Body of pancreas (tissue), 4 donors: Measurements from ENCODE around the gene SMARCA2.

ENCODE experiments used
- CTCF ChIP-seq, 7 experiments: fragments of 450-650 bp in 4 of 7; fragments of 200-600 bp in 3 of 7; sonication (generic) in 3 of 7; IDR thresholded peaks; one replicate each; pipeline ENCODE4 v1.5.1; 2016 to 2019; ENCODE audit warnings: antibody characterized with exemption in 7 of 7
- POLR2A ChIP-seq, 3 donors: fragments of 450-650 bp; IDR thresholded peaks; one replicate each; pipeline ENCODE4 v1.6.1; 2016; ENCODE audit warnings: antibody characterized with exemption in 3 of 3, mild to moderate bottlenecking in 2 of 3

- no peak for TF ChIP-seq CTCF (IDR thresholded peaks at IDR 0.05)
- TF ChIP-seq POLR2A (IDR thresholded peaks at IDR 0.05): no peak
Measured at GRCh38 chr9:2018764-2019558, 3.8 kb downstream of the SMARCA2 start.
